Coronary artery (tissue), 2 donors: ENCODE measurements around the gene PNRC2.
"Not testable (repeated sequence)": the region's sequence is repeated elsewhere in the genome, so short reads cannot be mapped to it uniquely, and the experiment has no call there.

Source experiments
- DNase-seq: peaks from one replicate; pipeline ENCODE4 v3.0.0-alpha.2; 2017; ENCODE audit warnings: low spot score
- H3K27ac ChIP-seq, 2 donors: fragments of 200-600 bp; sonication (generic); one replicate each; pipeline ENCODE4 v1.5.1; 2016 to 2019
- H3K4me3 ChIP-seq: fragments of 200-600 bp; sonication (generic); 2 replicates; pipeline ENCODE4 v1.5.1; 2016; ENCODE audit warnings: mild to moderate bottlenecking, moderate library complexity
- CTCF ChIP-seq: fragments of 200-600 bp; sonication (generic); IDR thresholded peaks from one replicate; pipeline ENCODE4 v1.5.1; 2019; ENCODE audit warnings: antibody characterized with exemption

PNRC2 gene

GRCh38 chr1:23979387-23979880 is 19.8 kb downstream of the PNRC2 start:
- Histone ChIP-seq H3K27ac (peak overlapping the region; percentile 97 to 100), H3K4me3 (peak overlapping the region; percentile 95)
- TF ChIP-seq CTCF = no peak
- DNase-seq = no peak

- Histone ChIP-seq H3K4me3 (peak within 1 kb of the TSS; percentile 95), H3K27ac (peak within 1 kb of the TSS; percentile 97 to 100)
- DNase-seq = peak; percentile 98
- no peak for TF ChIP-seq CTCF
Measured at GRCh38 chr1:23979881-23980727, 20.5 kb downstream of the PNRC2 start, which contains the start of gene SRSF10. Gene SRSF10 (minus strand): TSS chr1:23980327. CDS start chr1:23980255, 72 bp downstream.

- Histone ChIP-seq H3K4me3 (peak overlapping the region; percentile 95), H3K27ac (peak overlapping the region; percentile 97 to 100)
- no peak for DNase-seq
- no peak for TF ChIP-seq CTCF
Measured at GRCh38 chr1:23980728-23981070, 21.1 kb downstream of the PNRC2 start.

DNA sequence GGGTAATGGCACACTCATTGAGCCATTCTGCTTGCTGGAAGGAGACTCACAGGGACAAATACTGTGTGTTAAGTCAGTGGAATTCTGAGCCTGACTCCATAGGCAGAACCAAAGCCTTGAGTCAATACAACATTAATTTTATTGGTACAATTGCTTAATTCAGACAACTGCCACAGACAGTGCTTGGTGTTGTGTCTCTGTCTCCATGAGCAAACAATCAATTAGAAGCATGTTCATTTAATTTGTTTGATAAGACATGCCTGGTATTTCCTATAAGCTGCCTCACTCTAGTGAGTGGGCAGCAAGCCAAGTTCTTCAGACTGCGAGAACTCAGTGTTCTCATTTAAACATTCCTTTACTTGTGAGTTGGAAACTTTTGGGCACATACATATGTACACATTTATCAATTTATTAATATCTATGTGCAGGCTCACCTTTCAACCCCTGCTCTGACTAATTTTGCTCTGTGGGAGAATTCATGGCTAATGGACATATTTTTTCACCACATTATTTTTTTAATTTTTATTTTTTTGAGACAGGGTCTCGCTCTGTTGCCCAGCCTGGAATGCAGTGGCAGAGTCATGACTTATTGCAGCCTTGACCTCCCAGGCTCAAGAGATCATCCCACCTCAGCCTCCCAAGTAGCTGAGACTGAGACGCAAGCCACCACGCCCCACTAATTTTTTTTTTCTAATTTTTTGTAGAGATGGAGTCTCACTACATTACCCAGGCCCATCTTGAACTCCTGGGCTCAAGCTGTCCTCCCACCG is 25.0 kb downstream of the PNRC2 start:
- H3K27ac ChIP-seq = peak overlapping the region in 1 of 2 donors; percentile 72
- H3K4me3 ChIP-seq = no peak overlapping the region
- no peak for DNase-seq
- no peak for TF ChIP-seq CTCF

GRCh38 chr1:23987038-23987437 is 27.4 kb downstream of the PNRC2 start:
- H3K27ac ChIP-seq, DNase-seq, H3K4me3 ChIP-seq: not testable (repeated sequence)

- no peak for DNase-seq
- no peak for TF ChIP-seq CTCF
Measured at GRCh38 chr1:23989263-23989662, 29.6 kb downstream of the PNRC2 start.

GRCh38 chr1:23992011-23992410 is 32.4 kb downstream of the PNRC2 start:
- not testable (repeated sequence) for H3K27ac ChIP-seq, H3K4me3 ChIP-seq, DNase-seq

More at GRCh38 chr1:23989263-23989662, 29.6 kb downstream of the PNRC2 start:
- Histone ChIP-seq H3K4me3 (no peak overlapping the region), H3K27ac (no peak overlapping the region)
